C4-2B (cell line): Measurements from ENCODE around the gene AQP12A.

Experiments
- CTCF ChIP-seq: fragments of 450-650 bp; conservative IDR thresholded peaks from 2 replicates; pipeline ENCODE4 v1.5.1; 2017; ENCODE audit warnings: mild to moderate bottlenecking
- ZFX ChIP-seq: fragments of 450-650 bp; IDR thresholded peaks from 2 replicates; pipeline ENCODE4 v1.6.1; 2017

- no peak for TF ChIP-seq CTCF
- no peak for TF ChIP-seq ZFX
Observed at GRCh38 chr2:240720686-240721595, 29.3 kb downstream of the AQP12A start.
